Stimulated activated naive CD8-positive, alpha-beta T cell treated with anti-CD3 and anti-CD28 coated beads, Interleukin-15, Interleukin-2, amounts not matched to agents 100 U/mL and 50 U/mL, for 24 hours (primary cell): Measurements from ENCODE around the gene MRRF.
A peak's percentile ranks its signal among the peaks of the same experiment; 100 is the strongest.
"Not testable (repeated sequence)": the region's sequence is repeated elsewhere in the genome, so short reads cannot be mapped to it uniquely, and the experiment has no call there.

Source experiments
- ATAC-seq: fragments of 150-1000 bp; cut with Tn5 transposase; one replicate; pipeline ENCODE4 v1.10.0; 2021
- DNase-seq: peaks from one replicate; pipeline ENCODE4 v3.0.0; 2021

MRRF gene

DNA sequence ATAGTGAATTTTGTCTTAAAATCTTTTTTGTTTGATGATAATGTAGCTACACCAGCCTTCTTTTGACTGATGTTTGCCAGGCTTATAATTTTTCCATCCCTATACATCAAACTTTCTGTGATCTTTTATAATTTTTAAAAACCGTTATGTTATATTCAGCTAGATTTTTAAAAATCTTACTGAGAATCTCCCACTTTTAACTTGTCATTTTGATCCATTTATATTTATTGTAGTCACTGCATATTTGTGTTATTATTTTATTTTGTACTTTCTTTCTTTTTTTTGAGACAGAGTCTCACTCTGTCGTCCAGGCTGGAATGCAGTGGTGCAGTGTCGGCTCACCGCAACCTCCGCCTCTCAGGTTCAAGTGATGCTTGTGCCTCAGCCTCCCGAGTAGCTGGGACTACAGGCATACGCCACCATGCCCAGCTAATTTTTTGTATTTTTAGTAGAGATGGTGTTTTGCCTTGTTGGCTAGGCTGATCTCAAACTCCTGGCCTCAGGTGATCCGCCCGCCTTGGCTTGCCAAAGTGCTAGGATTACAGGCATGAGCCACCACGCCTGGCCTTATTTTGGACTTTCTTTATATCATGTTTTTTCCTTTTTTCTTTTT is 12.7 kb downstream of the MRRF start:
- DNase-seq (no peak), ATAC-seq (no peak)

DNA sequence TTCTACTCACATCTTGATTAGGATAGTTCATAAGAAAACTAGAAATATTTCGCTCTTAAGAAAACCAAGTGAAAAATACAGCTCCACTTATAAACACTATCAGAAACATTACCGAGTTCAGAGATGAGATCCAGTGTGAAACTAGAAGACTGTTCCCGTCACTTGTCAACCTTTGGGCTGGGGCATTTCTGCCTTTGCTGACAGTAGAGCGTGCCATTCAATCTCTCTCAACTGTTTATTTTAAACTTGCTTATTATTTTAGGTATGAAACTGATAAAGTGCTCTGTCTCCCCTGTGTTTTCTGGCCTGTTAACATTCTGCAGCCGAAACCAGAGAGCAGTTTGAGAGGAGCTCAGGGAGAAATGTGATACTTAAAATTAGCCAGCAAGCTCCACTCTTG is 16.7 kb downstream of the MRRF start:
- ATAC-seq: no peak

DNA sequence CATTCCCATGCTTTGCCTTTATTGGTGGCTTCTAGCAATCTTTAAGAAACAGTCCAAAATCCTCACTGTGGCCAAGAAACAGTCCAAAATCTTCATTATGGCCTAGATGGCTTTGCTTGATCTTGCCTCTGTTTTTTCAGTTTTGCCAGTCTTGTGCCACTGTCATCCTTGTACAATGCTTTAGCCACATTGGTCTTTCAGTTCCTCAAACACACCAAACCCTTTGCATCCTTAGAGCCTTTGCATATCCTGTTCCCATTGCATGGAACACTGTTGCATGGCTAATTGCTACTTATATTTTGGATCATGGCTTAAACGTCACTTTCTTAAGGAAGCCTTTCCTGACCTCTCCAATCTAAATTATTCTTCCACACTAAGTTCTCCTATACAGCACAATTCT is 22.1 kb downstream of the MRRF start:
- DNase-seq (no peak), ATAC-seq (no peak)

More for the DNA sequence above, 16.7 kb downstream of the MRRF start:
- DNase-seq: no peak

DNA sequence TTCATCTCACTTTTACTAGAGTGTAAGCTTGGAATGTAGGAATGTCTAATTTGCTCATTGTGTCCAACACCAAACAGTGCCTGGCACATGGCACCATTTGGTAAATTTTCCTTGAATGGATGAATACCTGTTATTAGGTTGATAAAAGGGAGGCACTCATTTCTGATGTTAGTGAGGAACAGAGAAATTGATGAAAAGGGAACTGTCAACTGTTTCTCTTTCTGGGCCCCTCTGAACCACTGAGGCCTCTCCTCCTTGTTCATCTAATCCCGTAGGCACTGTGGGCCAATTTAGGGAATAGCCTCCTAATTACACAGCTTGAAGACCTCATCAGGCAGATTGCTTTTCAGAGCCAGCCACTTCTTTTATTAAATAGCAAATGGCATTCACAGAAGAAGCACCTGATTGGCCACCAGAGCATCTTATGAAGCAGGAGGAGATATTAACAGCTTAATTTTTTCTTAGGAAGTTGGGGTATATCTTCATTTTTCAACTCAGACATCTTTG is 22.6 kb downstream of the MRRF start:
- no peak for ATAC-seq
- no peak for DNase-seq

DNA sequence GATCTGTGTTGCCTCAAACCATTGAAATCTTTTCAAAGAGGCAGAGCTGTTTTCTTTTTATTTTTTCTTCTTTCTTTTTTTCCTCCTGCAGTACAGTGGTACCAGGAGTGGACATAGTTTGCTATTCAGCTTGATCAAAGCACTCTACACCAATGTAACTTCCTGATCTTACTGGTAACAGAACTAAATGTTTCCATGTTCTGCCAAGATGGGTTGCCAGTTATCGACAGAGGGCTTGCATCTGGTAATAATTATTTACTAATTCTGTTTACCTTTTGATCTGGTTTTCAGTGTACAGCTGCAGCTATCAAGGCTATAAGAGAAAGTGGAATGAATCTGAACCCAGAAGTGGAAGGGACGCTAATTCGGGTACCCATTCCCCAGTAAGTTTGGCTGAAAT is 26.8 kb downstream of the MRRF start:
- no peak for ATAC-seq
- DNase-seq: no peak

DNA sequence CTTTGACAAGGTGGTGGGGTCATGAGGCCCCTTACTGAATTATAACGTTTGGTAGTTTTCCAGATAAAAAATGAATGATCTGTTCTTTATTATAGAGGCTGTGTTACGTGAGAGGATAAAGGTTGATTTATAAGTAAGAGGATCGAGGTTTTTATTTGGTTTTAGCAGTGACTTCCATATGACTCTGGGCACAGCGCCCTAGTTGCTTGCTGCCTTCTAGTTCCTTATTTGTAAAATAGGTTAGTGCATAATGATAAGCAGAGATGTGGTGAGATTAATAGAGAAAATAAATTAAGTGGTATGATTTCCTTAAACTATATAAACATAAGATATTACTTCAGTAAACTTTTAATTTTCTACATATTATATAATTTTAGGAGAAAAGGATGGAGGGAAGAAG is 29.8 kb downstream of the MRRF start:
- DNase-seq (no peak), ATAC-seq (no peak)

DNA sequence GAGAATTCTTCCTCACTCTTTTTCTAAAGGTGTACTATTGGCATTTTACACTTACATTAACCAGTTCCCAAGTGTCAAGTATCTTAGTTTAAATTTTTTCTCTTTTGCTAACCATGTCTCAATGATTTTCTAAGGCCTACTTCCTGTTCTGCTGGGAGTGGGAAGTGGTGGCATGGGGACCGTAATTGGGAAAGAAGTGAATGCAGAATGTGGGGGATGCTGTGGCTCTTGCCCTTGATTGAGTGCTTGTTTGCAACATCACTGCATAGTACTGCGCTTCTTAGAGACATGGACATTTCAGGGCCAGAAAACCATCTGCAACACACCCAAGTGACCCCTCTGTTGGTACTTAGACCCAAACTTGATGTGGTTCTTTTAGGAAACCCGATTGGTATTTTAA is 32.8 kb downstream of the MRRF start:
- ATAC-seq (no peak), DNase-seq (no peak)

DNA sequence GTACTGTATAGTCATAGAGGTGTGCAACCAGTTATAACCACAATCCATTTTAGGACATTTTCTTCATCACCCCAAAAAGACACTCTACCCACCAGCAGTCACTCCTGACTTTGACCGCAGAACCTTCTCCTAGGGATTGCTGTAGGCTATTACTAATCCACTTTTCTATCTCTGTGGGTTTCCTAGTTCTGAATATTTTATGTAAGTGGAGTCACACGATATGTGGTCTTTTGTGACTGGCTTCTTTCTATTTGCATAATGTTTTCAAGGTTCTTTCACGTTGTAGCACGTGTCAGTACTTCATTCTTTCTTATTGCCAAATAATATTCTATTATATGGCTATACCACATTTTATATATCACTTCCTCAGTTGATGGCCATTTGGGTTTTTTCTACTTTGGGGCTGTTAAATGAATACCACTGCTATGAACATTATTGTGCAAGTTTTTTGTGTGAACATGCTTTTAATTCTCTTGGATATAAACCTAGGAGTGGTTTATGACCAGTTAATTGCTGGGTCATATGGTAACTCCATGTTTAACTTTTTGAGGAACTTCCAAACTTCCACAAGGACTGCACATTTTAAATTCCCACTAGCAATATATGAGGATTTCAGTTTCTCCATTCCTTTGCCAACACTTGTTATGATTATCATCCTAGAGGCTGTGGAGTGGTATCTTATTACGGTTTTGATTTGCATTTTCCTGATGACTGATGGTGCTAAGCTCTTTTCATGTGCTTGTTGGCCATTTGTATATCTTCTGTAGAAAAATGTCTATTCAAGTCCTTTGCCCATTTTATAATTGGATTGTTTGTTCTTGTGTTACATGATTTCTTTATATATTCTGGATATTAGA is 37.8 kb downstream of the MRRF start:
- ATAC-seq: no peak
- DNase-seq: no peak

DNA sequence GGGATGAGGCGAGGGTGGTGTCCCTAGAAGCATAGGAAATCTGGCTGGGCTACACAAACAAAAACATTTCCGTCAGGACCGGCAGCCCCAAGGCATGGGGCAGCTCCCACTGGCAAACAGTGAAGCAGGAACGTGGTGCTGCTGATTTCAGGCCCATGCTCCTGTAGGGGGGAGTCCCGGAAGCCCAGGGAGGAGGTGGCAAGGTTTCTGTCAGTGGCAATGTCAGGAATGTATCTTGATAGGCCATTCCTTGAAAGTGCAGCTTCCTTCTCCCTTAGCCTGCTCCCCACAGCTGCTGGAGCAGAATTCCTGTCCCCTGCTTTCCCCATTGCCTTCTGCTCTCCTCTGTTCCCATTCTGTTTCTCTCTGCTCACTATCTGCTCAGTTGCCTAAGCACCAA is 42.4 kb downstream of the MRRF start:
- DNase-seq (no peak), ATAC-seq (no peak)

DNA sequence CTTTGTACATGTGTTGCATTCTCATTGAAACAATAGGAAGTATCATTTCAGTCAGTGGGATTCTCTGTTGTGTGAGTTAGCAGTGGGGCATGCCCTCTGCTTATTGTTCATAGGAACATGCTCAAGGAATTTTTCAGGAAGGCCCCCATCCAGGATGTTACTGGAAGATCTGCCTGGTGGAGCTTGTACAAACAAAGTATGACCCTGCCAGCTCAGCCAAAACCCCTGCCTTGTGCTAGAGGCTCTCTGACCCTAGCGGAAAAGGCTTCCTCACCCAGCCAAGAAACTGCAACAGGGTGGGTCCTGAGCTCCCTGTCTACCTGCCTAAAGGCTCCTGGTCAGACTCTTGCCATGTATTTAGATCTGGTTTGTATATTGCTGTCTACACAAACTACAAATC is 43.2 kb downstream of the MRRF start:
- DNase-seq (no peak), ATAC-seq (no peak)

DNA sequence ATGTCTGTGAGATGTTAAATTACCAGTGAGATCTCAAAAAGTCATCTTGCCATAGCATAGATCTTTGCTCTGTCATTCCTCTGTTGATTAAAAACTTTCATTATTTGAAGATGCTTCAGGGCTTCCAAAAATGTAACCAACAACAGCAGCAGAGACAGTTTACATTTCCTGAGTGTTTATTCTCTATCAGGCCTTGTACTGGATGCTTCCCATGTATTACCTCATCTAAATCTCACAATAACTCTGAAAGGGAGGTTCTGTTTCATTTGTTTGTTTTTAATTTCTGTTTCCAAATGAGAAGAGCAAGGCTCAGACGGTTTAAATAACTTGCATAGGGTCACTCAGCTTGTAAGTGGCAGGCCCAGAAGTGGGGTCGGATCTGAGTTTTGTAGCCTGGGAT is 45.2 kb downstream of the MRRF start:
- no peak for ATAC-seq
- no peak for DNase-seq

DNA sequence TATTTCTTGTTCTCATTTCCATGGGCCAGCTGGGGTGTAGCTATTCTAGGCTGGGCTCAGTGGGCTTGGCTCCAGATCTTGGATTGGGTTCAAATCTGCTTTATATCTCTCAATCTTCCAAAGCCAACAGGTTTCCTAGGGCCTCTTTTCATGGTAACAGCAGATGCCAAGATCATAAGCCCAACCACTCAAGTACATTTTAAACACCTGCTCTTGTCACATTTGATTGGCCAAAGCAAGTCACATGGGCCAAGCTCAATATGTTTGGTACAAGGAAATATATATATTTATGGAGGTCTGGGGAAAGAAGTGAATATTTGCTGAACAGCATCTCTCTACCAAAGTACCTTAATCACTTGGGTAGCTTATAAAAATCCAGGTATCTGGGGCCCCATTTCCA is 49.5 kb downstream of the MRRF start:
- DNase-seq (no peak), ATAC-seq (no peak)

DNA sequence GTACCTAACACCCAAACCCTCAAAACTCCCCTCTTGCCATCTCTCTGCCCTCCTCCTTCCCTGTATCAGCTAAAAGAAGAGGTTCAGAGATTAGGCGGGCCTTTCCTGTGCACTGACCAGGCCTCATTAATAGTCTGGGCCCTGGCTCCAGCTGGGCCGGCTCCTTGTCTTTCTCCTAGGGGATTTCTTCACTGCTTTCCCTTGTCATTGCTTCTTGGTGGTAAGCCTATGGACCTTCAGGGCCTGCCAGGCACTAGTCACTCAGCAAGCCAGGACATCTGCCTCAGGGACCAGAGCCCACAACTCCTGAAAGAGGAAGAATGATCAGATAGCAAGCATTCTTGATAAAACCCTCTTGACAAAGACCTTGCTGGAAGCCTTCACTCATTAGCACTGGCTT is 50.9 kb downstream of the MRRF start:
- no peak for ATAC-seq
- no peak for DNase-seq

DNA sequence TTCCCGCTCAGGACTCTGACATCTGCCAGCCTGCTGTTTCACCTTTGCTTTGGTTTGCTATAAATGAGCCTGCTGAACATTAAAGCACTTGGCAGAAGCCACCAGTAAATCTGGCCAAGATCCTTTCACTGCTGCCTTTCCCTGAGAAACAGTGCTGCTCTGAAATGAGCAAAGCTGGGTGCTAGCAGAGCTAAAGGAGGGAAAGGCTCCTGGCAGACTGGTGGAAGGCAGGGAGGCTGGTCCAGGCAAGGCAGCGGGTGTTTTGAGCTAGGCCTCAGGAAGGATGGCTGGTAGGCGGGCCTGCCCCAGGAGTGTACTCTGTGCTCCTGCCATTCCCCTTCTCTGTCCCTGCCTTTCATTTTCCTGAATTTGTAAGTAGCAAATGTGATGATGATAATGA is 53.6 kb downstream of the MRRF start:
- ATAC-seq (no peak), DNase-seq (no peak)

DNA sequence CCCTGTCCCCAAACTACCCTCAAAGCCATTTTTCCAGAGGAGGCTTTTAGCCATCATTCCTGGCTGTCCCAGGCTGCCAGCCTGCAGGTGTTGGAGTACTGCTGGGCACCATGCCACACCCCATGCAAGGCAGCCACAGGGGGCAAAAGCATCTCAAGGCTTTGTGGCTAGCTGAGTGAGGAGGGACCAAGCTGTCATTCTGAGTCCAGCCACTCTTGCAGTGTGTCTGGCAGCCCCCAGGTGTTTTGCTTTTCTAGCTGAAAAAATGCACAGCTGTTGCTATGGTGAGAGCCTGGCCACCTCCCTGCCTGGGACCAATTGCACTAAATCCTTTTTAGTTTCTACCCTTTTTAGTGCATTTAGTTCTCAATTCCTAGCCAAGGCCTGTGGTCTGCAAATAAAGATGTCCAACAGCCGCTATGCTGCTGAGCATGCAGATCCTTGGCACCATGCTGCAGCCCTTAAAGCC is 55.8 kb downstream of the MRRF start:
- no peak for DNase-seq

DNA sequence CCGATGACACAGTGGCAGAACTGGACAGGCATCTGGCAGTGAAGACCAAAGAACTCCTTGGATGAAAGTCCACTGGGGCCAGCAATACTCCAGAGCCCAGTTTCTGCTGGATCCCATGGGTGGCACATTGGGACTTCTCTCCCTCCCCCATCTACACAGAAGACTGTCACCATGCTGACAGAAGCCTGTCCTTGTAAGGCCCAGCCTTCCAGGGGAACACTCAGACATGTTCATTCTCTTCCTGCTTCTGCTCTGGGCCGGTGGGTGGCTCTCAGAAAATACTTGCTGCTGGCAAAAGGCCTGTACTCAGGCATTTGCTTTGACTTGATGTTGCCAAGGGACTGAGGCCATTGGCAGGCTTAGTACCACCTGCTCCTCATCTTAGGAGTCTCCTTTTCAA is 57.9 kb downstream of the MRRF start:
- DNase-seq: no peak
- ATAC-seq: no peak

More for the DNA sequence above, 55.8 kb downstream of the MRRF start:
- no peak for ATAC-seq

DNA sequence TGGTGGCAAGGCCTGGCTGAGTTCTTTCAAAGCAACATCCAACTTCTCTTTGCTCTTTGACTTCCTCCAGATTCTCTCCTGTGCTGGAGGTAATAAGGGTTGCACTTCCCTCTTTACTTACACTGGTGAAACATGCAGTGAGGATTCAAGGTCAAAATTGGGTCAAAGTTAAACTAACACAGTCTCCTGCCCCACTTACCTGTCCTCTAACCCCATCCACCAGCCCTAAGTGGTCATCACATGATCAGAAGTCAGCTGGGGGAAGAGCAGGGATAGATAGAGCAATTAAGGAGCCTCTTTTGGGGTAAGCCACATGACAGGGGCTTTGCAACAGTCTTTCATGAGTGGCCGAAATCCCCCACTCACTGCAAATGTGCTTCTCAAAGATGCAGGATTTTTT is 60.0 kb downstream of the MRRF start:
- DNase-seq, ATAC-seq: not testable (repeated sequence)

DNA sequence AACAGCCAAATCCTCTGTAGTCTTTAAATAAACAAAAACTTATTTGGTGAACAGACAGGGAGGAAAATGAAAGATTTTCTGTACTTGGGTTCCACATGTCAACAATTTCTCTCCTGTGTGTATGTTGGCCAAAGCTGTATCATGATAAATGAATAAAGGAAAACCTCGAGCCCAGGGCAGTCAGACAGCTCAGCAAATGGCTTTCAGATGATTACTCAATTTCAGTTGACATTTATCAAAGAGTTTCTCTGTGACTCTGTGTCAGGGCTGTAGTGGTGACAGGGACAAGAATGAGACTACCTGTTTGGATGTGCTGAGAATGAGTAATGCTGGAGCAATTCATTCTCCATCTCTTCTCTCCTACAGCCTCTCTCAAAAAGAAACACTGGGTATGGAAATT is 60.4 kb downstream of the MRRF start:
- DNase-seq (no peak), ATAC-seq (peak; percentile 95)

DNA sequence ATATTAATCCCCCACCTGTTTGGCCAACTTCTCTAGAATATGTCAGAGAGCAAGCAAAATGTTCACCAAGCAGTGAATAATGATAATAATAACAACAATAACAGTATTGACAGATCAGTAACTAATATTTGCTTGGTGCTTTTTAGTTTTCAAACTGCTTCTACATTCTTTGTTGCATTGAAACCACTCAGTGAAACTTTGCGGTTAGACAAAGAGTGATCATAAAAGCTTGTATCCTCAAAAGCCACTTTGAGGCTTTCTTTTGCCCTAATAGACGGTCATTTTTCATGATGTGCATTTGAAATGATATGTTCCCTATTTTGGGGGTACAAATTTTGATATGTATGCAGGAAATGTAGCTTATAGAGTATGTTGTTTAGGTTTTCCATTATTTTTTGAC is 62.5 kb downstream of the MRRF start:
- ATAC-seq (no peak), DNase-seq (no peak)

DNA sequence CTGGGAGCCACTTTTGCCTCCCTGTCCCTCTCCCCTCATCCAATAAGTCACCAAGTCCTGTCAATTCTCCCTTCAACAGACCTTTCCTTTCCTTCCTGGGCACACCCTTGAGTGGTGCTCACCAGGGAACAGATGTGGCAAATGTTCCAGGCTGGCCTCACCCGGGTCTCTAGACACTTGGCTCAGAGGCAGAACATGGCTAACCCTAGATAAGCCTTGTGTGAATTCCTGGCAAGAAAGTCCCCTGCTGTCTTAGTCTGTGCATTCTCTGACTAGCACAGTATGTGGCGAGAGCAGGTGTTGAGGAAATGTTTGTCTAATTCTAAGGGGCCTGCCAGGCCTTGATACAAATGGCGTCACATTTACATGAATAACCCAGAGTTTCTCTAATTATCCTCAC is 64.9 kb downstream of the MRRF start:
- ATAC-seq (no peak), DNase-seq (no peak)

DNA sequence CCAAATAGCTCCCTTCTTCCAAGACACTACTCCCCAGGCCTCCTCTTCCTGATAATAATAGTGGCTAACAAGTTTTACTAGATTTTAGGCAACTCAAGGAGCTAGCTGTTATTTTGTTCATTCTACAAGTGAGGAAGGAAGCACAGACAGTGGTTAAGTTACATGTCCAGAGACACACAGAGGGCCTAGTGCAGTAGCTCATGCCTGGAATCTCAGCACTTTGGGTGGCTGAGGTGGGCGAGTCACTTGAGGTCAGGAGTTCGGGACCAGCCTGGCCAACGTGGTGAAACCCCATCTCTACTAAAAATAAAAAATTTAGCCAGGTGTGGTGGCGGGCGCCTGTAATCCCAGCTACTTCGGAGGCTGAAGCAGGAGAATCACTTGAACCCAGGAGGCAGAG is 65.8 kb downstream of the MRRF start:
- not testable (repeated sequence) for DNase-seq, ATAC-seq

DNA sequence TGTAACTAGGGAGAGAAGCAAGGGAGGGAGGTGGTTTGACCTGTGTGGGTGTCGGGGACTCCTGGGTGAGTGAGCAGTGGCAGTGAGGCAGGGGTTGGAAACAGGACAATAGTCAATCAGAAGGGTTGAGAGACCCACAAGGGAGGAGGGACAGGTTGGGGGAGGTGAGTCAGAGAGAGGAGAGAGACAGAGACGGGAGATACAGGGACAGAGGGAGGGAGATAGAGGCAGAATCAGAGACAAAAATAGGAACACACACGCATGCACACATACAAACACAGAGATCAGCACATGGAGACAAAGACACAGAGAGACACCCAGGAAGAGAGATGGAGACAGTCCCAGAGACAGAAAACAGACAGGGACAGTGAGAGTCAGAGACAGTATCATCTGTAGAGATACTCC is 66.8 kb downstream of the MRRF start:
- ATAC-seq: no peak
- no peak for DNase-seq

DNA sequence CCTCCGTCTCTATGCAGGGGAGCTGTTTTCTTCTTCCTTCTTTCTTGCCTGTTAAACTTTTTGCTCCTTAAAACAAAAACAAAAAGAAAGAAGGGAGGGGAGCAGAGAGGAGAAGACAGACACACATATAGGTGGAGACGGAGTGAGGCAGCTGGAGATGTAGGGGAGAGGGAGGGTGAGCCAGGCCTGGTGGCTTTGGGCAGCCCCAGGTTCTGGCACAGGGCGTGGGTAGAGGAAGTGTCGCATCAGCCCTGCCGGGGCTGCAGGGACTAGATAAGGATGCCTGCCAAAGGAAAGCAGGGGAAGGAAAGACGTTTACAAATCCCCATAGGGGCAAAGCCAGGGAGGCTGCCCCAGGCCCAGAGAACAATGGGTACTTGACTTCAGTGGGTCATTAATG is 67.4 kb downstream of the MRRF start:
- ATAC-seq (peak; percentile 40), DNase-seq (no peak)

DNA sequence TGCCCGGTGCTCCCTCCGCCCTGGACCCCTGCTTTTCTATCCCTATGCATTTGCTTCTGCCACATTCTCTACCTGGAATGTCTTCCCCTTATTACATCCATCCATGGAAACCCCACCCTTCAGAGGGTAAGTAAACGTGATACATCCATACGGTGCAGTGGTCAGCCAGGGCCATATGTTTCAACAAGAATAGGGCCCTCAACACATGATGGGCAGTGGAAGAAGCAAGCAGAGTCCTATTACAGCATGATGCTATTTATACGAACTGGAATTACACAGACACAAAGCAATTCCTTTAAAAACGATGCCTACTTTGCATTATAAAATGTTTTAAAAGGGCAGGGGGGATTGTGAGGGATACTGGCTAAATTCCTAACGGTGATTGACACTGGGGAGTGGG is 68.0 kb downstream of the MRRF start:
- DNase-seq: no peak
- ATAC-seq: no peak
